SK-MEL-5 (cell line): ENCODE results near the gene UBQLNL. TPM values are rescaled to one million over a fixed set of nuclear protein-coding genes. Genes with fewer than 3 reads are reported as not detected.

ENCODE experiments used
- DNase-seq: peaks from one replicate; pipeline ENCODE4 v3.0.0-alpha.2; 2016; ENCODE audit warnings: low read depth, low spot score
- in situ Hi-C: cut with HindIII; loops from 2 replicates; pipeline ENCODE4 v1.10.0; 2016; ENCODE audit warnings: low sequenced_read_pairs, high pct_unique_total_duplicates, low pct_unique_long_range_greater_than_20kb
- polyA plus RNA-seq, 2 experiments: library from polyadenylated mRNA; depleted of rRNA; stranded (reverse); fragments of >200 nt; gene quantifications; 2 replicates each; pipeline ENCODE4 v1.2.3, GENCODE V29; 2015
- total RNA-seq: library from RNA; depleted of rRNA; stranded (reverse); fragments of >200 nt; shearing (Covaris generic); gene quantifications from 2 replicates; pipeline ENCODE4 v1.2.3, GENCODE V29; 2014; rRNA removed

UBQLNL gene, protein sequence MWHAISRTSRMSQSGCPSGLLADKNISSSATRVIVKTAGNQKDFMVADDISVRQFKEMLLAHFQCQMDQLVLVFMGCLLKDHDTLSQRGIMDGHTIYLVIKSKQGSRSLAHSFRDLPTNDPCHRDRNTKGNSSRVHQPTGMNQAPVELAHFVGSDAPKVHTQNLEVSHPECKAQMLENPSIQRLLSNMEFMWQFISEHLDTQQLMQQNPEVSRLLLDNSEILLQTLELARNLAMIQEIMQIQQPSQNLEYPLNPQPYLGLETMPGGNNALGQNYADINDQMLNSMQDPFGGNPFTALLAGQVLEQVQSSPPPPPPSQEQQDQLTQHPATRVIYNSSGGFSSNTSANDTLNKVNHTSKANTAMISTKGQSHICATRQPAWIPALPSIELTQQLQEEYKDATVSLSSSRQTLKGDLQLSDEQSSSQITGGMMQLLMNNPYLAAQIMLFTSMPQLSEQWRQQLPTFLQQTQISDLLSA
- total RNA-seq: not detected in 2 replicates
- 0.08 TPM in 1 of 2 replicates, not detected in the other for polyA plus RNA-seq (2015; cell fraction: cytosol; rRNA removed)
- 0.10 and 0.53 TPM in 2 replicates for polyA plus RNA-seq (2015; cell fraction: nucleus; rRNA removed)

- in situ Hi-C loops: no loop called here
- no peak for DNase-seq
Measured at GRCh38 chr11:5516599-5516998, at the start of gene UBQLNL. Gene UBQLNL (minus strand): TSS chr11:5516699. CDS start chr11:5516441, 258 bp downstream.

GRCh38 chr11:5564259-5565019, 47.9 kb upstream of the UBQLNL start:
- in situ Hi-C loops: no loop called here
- no peak for DNase-seq

DNA sequence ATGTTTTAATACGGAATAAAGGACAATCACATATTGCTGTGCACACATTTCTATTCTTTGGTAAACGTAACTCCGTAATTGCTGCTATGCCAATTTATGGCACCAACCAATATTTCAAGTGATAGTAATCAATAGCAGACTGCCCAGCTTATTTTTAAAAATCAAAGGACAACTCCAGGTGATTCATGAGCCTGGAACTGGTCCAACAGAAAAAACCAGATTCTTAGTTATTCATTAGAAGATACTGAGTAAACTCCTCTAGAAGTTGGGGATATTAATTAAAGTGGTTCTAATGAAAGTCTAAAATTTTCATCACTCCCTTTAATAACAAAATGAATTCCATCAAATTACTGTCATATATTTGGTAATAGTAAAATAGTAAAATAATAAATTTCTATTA, 41.3 kb upstream of the UBQLNL start:
- in situ Hi-C loops: no loop called here
- no peak for DNase-seq

DNA sequence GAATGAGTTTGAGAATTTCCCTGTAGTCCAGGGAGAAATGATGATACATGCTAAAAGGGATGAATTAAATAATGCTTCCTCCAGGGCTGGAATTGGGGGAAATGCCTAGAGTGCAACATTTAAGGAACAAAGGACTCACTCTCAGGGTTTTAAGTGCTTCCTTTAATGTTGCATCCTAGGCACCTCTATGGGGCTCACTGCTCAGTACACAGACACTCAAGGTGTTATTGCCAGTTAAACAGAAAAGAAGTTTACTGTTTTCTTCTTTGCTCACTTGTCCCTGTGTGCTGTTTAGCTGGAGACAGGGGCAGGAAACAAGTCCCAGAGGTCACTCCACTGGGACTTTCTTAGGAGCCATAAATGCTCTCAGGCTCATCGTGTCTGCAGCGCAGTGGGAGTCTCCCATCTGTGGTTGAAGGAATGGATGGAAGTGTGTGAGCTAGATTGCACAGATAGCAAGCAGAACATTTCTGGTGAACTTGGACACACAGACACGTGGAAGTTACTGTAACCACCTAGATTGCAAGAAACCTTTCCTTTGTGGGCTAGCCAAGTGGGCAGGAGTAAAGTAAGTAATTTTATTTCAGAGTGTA, 40.2 kb upstream of the UBQLNL start:
- in situ Hi-C loops: no loop called here
- DNase-seq: no peak

GRCh38 chr11:5553343-5553742, 36.8 kb upstream of the UBQLNL start:
- in situ Hi-C loops: no loop called here
- peak; percentile 26 for DNase-seq

- DNase-seq: no peak
- in situ Hi-C loops: no loop called here
Measured at GRCh38 chr11:5550440-5551095, 34.1 kb upstream of the UBQLNL start.

- in situ Hi-C loops: no loop called here
- DNase-seq: no peak
Measured at GRCh38 chr11:5548440-5548839, 31.9 kb upstream of the UBQLNL start, which contains the start of gene OR52H1. Gene OR52H1 (minus strand): TSS chr11:5548540. CDS start chr11:5545505, 3,035 bp downstream.

DNA sequence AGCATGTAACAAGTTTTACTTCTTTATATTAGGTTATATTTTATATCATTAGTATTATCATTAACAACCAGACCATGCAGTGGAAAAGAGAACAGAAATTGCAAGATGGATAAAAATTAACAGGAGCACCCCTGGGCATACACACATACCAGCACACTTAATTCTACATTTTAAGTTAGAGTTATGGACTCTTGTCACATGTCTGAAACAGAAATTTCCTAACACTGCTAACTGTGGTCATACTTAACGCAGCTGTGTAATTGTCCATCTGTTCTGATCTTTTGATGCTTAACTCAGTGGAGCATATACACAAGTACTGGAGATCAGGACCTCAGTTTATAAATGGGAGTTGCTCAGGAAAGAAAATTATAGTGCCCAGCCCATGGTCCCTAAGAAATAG, 31.5 kb upstream of the UBQLNL start:
- in situ Hi-C loops: no loop called here
- no peak for DNase-seq

DNA sequence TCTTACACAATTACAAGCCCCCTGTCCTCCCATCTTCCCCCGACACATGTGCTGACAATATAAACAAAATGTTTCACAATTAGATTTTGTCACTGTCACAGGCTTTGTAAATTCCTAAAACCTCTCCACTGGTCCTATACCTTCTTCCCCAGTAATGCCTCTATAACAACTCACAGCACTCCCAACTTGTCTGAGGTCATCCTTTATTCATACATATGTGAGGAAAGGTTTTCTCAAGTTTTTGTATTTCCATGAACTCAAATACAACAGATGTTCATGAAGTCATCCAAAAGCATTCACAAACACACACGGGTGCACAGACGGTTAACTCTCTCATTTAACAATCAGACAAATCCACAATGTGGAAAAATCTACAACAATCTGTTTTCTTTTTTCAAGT, 30.0 kb upstream of the UBQLNL start:
- in situ Hi-C loops: no loop called here
- no peak for DNase-seq

- in situ Hi-C loops: no loop called here
- DNase-seq: no peak
Measured at GRCh38 chr11:5541427-5541826, 24.9 kb upstream of the UBQLNL start.

GRCh38 chr11:5536482-5536881, 20.0 kb upstream of the UBQLNL start:
- no peak for DNase-seq
- in situ Hi-C loops: no loop called here

DNA sequence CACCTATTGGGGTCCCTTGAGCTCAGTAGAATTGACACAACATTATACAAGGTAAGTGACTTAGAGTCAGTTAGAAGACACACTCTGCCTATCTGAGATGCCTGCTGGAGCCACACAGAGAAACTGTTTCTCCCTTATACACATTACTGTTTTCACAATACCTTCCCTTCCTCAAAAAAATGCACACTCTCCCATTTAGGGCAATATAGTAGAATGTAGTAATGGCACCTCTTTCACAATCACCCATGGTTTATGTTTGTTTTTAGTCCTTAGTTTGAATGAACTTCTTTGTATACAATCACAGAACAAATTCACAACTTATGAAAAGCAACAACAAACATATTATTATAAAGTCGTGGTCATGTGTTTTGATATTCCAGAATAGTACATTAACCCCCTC, 17.5 kb upstream of the UBQLNL start:
- in situ Hi-C loops: no loop called here
- DNase-seq: peak; percentile 81

DNA sequence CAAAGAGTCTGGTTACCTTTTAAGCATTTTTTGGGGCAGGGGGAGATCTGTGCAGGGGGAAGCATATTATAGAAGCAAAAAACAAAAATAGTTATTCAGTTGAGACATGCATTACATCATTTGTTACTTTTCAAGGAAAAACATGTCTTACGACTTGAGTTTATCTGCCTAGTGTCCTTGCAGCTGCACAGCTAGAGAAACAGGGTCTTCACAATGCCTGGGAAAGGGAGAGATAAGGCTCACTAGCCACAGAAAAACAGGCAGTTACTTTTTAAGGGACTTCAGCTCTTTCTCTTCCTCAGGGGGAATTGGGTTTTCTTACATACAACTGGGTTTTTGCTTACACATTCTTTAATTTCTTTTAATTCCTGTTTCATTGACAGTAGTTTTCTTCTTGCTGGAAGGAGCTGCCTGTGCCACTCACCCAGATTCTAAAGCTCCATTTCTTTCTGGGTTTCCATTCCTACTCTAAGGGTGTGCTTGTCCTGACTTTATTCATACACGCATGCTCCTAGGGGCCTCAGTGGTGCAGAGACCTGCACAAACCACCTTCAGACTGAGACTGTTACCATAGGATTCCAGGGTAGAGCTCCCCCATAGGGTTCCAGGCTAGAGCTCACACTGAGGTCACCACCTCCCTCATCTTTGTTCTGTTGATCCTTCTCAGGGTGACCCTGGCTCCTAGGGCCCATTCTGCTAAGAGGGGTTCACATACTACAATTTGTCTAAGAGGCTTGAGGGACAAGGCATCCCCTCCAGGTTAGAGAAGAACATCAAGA, 14.7 kb upstream of the UBQLNL start:
- in situ Hi-C loops: no loop called here
- DNase-seq: no peak

- DNase-seq: no peak
- in situ Hi-C loops: no loop called here
Measured at GRCh38 chr11:5528495-5528894, 12.0 kb upstream of the UBQLNL start.

- no peak for DNase-seq
- in situ Hi-C loops: no loop called here
Measured at GRCh38 chr11:5527716-5528115, 11.2 kb upstream of the UBQLNL start.

- in situ Hi-C loops: no loop called here
- no peak for DNase-seq
Measured at GRCh38 chr11:5524756-5525155, 8.3 kb upstream of the UBQLNL start.

DNA sequence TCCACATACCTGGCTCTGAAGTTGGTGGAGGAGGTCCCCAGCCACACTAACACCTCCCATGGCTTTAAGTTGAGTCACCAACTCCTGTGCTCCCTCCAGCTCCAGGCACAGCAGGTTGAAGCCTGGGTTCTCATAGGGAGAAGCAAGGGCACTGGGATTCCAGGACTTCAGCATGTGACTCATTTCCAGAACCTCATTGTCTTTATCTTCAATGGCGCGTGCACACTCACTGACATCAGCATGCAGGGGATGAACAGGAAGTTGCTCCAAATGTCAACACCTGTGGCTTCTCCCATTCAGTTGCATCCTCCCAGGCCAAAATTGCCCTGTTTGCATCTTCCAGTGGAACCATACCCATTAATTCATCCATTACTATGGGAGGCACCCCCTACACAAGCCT, 5.8 kb upstream of the UBQLNL start:
- DNase-seq: no peak

More for the DNA sequence above, 5.8 kb upstream of the UBQLNL start:
- in situ Hi-C loops: no loop called here
